Astrocyte (in vitro differentiated cells and primary cell): ENCODE results near the gene OXTR.
"Not testable (repeated sequence)": the region's sequence is repeated elsewhere in the genome, so short reads cannot be mapped to it uniquely, and the experiment has no call there.

ENCODE experiments used
- CTCF ChIP-seq: IDR thresholded peaks from 2 replicates; pipeline ENCODE4 v1.5.1; 2011; ENCODE audit warnings: low read depth, mild to moderate bottlenecking, inconsistent platforms, low read length, moderate library complexity; ENCODE audit not compliant: insufficient read depth
- EZH2 ChIP-seq: IDR thresholded peaks from 2 replicates; pipeline ENCODE4 v1.6.1; 2012; ENCODE audit warnings: mild to moderate bottlenecking, low read length, inconsistent platforms; ENCODE audit not compliant: insufficient read depth

GRCh38 chr3:8715757-8716156 lies 53.7 kb downstream of the OXTR start:
- not testable (repeated sequence) for TF ChIP-seq EZH2, CTCF
